HG02610 (cell line): ENCODE data around the gene CNOT1.
"Not testable (repeated sequence)": the region's sequence is repeated elsewhere in the genome, so short reads cannot be mapped to it uniquely, and the experiment has no call there.

Experiments
- ATAC-seq: cut with Tn5 transposase; IDR thresholded peaks from one replicate; pipeline ENCODE4 v1.9.1; 2021; ENCODE audit warnings: mild to moderate bottlenecking, moderate library complexity; ENCODE audit not compliant: unreplicated experiment

Gene CNOT1

DNA sequence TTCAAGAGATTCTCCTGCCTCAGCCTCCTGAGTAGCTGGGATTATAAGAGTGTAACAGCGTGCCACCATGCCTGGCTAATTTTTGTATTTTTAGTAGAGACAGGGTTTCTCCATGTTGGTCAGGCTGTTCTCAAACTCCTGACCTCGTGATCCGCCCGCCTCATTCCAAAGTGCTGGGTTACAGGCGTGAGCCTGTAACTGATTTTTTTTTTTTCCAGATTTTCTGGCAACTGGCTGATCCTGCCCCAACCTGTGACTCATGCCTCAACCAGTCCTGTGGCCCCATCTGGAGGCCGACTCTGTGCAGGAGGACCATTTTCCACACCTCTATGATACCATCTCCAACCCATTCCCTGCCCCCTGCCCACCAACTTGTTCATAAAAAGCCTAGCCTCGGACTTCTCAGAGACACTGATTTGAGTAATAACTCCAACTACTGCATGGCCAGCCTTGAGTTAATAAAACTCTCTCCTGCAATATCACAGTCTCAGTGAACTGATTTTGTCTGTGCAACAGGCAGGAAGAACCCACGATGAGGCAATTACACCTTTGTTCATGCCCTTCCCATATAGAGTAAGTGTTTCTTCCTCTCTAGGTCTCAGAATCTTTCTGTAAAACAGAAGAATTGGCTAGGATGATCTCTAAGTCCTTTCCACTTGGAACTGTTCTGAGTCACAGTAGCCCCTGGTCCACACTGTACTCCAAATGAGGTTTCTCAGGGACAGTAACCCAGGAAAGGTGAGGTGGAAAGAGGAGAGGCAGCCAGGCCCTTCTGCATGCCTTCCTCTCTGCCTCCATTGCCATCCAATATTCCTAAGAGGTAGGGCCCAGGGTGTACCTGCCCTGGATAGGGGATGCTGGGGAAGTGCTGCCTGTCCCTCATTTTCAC lies 8.8 kb upstream of the CNOT1 start:
- no peak for ATAC-seq

DNA sequence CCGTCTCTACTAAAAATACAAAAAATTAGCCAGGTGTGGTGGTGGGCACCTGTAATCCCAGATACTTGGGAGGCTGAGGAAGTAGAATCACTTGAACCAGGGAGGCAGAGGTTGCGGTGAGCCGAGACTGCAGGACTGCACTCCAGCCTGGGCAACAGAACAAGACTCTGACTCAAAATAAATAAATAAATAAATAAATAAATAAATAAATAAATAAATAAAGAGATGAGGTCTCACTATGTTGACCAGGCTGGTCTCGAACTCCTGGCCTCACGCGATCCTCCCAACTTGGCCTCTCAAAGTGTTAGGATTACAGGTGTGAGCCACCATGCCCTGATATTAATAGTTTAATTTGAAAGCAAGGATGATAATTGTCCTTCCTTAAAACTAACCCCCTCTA lies 7.4 kb upstream of the CNOT1 start:
- not testable (repeated sequence) for ATAC-seq

DNA sequence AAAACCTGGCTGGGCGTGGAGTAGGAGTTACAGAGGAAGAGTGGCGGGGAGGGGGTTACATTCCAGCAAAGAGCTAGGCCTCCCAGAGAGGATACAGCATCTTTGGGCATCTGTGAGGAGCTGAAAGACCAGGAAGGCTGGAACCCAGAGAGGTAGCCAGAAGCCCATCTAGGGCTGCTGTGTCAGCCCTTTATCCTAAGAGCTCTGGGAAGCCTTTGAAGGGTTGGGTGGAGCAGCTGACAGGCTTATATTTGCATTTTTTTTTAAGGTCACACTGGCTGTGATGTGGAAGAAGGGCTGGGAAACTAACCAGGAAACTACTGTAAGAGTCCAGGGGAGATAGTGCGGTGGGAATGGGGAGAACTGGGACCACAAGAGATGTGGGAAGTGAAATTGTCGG lies 6.8 kb upstream of the CNOT1 start:
- no peak for ATAC-seq

DNA sequence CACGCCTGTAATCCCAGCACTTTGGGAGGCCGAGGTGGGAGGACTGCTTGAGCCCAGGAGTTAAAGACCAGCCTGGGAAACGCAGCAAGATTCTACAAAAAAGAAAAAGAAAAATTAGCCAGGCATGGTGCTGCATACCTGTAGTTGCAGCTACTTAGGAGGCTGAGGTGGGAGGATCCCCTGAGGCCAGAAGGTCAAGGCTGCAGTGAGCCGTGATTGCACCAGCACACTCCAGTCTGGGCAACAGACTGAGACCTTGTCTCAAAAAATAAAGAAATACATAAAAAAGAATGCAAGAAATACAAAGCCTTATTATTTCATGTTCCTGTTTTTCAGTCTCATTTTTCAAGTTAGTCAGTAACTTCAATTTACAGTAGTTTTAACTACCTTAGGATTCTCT lies 5.9 kb upstream of the CNOT1 start:
- no peak for ATAC-seq

DNA sequence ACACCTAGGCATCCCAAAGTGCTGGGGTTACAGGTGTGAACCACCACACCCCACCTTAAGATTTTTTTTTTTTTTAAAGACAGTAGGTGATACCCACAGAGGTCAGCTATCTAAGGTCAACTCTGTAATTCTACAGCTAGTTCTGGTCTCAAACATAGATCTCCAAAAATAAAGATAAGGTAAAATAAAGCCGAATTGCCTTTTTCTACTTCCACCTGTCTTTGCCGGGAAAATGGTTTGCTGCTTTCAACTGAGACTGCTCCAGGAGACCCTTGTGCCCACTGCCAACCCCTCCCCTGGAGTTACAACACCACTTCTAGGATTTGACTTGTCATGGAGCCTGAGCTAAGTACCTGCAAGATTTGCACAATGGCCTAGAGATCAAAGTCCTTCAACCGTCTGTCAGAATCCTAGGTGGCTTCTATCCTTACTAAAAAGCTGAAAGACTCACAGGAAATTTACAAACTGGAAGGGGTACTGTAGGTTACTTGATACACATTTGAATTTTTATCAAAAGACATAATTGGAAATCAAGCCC lies 4.7 kb upstream of the CNOT1 start:
- ATAC-seq, result no peak

DNA sequence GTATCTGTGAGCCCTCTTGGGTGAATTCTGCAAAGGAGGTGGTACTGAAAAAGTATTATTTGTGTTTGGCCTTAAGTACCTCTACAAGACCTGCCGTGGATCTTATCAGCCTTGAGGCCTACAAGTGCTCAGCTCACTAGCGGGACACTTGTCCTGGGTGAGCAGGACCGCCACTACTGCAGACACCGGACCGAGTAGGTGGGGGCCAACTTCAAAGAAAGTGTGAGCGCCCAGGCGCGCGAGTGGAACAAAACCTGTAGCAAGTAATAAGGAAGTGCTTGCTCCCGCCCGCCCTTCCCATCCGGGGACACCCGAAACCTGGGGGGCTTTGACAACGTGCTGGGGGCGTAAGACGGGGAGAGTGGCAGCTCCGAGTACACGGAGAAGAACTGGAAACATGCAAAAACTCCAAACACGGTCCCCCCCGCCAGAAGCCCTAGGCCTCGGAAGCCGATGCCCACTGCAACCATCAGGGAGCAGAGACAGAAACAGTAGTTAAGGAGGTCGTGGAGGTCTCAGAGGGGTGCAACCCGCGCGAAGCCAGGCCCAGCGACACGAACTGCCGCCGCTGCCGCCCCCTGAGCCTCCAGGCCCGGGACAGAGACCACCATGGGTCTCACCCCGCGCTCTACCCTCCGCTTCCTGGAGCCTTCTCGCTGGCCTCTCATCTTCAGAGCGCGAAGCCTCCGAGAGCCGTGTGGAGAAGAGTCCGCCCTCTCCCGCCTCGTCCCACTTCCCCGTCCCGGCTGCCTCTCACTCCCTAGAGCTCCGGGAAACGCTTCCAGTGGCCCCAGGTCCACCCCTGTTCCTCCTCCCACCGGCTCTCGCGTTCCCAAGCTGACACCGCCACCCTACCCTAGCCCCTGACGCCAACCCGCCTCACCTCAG lies 537 bp downstream of the CNOT1 start:
- no peak for ATAC-seq

DNA sequence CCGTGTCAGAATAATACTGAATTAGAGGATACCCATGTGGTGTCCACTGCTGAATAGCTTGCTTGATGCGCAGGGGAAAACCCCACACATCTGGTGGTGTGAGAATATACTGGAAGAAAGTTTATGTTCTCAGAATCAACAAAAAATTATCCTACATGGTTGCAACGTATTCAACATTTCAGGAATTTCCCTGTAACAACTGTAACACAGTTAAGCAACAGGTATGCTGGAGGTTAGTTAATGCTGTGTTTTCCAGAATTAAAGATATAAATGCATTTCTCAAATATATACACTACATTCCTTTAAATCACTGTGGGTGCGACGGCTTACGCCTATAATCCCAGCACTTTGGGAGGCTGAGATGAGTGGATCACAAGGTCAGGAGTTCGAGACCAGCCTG lies 5.4 kb downstream of the CNOT1 start:
- ATAC-seq, result no peak

DNA sequence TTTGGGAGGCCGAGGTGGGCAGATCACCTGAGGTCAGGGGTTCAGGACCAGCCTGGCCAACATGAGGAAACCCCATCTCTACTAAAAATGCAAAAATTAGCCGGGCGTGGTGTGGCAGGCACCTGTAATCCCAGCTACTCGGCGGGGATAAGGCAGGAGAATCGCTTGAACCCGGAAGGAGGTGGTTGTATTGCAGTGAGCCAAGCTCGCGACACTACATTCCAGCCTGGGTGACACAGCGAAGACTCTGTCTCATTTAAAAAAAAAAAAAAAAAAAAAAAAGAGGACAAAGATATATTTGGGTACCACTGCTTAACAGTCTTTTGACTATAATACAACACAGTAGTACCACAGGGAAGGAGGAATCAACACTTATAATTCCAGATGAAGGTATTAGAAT lies 9.2 kb downstream of the CNOT1 start:
- ATAC-seq, result no peak

DNA sequence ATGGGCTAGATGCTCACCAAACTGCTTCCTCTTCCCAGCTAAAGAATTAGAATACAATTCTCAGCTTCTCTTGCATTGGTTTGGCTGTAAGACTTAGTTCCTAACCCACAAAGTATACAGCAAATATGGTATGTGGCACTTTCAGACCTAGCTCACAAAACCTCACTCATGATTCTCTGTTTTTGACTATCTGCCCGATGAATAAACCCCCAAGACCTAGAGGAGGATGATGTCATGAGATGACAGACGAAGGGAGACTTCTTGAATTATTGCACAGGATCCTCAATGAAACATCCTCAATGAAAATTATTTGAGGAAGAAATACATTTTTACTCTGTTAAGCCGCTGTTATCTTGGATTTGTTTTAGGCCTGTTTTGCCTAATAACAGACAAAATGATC lies 14.3 kb downstream of the CNOT1 start:
- ATAC-seq, result no peak

DNA sequence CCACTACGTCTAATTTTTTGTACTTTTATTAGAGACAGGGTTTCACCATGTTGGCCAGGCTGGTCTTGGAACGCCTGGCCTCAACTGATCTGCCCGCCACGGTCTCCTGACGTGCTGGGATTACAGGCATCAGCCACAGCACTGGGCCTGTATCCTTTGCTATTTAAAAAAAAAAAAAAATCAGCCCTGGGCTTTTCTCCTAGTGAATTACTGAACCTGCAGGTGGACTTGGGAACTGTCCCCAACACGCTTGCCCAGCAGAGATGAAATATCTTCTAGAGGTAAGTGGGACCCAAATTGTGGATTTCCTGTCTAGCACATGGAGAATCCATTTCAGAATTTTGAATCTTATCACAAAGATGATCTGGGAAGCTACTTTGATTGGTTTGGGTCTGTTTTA lies 14.8 kb downstream of the CNOT1 start:
- no peak for ATAC-seq

DNA sequence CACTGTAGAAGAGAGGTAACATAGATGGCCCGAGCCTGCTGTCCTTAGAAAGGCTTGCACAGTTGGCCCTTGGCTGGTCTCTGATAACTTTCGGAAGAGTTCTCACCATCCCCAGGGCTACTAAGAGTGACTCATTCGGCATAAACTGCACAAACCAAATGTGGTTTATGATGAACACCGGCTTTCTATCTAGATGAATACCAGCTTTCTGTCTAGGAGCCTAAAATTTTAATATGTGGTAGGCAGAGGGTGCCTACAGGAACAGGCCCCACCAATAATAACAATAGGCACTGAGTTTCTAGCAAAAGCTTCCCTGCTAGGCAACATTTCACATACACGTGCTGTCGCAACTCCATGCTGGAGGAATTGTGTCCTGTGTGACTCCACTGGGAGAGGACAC lies 15.4 kb downstream of the CNOT1 start:
- no peak for ATAC-seq

DNA sequence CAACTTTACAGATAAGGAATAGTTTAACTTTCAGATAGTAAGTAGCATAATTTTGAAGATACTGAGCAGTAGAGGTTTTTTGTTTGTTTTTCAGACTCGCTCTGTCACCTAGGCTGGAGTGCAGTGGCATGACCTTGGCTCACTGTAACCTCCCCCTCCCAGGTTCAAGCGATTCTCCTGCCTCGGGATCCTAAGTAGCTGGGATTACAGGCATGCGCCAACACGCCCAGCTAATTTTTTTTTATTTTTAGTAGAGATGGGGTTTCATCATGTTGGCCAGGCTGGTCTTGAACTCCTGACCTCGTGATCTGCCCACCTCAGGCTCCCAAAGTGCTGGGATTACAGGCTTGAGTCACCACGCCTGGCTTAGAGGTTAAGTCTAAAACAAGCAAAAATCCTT lies 16.7 kb downstream of the CNOT1 start:
- ATAC-seq, result not testable (repeated sequence)

DNA sequence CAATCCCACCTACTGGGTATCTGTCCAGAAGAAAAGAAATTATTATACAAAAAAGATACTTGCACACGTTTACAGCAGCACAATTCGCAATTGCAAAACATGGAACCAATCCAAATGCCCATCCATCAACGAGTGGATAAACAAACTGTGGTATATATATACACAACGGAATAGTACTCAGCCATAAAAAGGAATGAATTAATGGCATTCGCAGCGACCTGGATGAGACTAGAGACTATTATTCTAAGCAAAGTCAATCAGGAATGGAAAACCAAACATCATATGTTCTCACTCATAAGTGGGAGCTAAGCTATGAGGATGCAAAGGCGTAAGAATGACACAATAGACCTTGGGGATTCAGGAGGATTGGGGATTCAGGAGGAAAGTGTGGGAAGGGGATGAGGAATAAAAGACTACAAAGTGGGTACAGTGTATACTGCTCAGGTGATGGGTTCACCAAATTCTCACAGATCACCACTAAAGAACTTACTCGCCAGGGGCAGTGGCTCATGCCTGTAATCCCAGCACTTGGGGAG lies 21.0 kb downstream of the CNOT1 start:
- no peak for ATAC-seq

DNA sequence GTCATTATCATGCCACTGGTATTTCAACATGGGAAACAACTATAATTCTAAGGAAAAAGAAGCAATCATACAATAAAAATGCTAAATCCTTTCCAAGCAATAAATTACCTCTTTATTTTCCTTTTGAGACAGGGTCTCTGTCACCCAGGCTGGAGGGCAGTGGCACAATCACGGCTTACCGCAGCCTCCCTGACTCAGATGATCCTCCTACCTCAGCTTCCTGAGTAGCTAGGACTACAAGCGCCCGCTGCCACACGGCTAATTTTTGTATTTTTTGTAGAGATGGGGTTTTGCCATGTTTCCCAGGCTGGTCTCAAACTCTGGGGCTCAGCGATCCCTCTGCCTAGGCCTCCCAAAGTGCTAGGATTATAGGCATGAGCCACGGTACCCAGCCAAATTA lies 24.1 kb downstream of the CNOT1 start:
- no peak for ATAC-seq

DNA sequence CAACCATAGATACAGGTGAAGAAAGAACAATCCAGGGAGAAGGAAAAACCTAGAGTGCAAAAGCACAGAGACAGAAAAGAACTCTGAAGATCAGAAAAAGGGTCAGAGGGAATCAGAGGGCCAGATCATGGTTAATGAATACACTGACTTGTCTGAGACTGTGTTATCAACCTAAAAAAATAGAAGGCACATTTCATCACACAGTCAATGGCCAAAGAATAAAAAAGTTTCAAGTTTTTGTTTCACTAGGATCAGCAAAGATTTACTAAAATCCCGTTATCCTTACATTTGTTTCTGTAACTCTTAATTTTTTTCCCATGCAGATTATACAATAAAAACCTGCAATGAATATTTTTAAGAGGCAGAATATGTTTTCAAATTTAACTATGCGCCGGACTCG lies 38.5 kb downstream of the CNOT1 start:
- ATAC-seq, result no peak

DNA sequence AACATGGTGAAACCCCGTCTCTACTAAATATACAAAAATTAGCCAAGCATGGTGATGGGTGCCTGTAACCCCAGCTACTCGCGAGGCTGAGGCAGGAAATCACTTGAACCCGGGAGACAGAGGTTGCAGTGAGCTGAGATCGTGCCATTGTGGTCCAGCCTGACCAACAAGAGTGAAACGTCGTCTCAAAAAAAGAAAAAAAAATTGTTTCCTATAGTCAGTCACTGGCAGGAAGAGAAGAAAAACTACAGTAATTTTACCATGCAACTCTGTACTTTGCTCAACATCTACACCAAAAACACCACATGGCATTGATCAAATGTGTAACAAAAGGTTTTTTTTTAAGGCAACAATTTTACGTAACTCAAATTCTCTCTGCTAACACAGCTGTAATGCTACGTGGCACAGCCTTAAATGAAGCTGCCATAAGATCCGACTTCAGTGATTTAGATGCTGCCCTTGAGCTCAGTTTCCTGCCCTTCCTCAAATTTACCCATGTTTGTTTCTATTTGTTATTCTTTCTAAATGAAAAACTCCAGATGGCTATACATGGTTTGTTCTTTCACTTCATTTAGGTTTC lies 40.2 kb downstream of the CNOT1 start:
- ATAC-seq, result no peak

DNA sequence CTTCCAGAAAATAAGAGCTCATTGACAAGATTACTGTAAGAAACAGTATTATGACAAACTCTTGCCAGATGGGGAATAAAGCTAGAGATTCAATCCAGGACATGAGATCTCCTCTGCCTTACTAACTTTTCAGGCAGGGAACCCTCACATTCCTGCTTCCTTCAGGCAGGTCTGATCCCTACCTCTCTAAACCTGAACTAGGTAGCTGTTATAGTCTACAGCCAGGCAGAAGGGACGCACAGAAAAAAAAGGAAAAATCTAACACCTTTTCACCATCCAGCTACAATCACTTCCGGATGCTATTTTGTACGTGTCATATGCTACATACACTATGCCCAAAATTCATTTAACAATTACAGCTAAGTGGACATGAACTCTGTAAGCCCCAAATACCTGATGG lies 41.2 kb downstream of the CNOT1 start:
- ATAC-seq, result no peak

DNA sequence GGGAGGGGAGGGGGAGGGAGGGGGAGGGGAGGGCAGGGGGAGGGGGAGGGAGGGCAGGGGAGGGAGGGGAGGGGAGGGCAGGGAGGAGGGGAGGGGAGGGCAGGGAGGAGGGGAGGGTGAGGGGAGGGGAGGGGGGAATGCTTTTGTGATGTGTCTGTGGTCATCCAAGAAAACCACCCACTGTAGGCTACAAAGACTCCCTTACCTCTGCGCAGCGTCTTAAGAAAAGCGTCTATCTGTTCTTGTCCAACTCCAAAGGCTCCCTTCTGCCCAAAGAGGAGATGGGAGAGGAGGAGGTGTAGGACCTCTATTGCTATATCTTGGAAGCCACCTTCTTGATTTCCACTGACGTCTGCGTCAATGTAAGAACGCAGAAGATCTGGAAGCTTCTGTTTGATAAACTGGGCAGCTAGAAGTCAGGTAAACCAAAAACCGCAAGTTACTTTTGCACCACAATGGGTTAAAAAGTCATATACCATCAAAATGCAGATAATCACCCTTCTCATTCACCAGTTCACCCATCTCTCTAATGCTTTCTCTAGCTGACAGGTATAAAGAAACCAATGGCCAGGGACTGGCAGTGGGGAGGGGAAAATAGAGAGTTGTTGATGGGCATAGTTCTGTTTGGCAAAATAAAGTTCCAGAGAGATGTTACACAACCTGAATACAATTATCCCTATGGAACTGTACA lies 43.1 kb downstream of the CNOT1 start:
- no peak for ATAC-seq

DNA sequence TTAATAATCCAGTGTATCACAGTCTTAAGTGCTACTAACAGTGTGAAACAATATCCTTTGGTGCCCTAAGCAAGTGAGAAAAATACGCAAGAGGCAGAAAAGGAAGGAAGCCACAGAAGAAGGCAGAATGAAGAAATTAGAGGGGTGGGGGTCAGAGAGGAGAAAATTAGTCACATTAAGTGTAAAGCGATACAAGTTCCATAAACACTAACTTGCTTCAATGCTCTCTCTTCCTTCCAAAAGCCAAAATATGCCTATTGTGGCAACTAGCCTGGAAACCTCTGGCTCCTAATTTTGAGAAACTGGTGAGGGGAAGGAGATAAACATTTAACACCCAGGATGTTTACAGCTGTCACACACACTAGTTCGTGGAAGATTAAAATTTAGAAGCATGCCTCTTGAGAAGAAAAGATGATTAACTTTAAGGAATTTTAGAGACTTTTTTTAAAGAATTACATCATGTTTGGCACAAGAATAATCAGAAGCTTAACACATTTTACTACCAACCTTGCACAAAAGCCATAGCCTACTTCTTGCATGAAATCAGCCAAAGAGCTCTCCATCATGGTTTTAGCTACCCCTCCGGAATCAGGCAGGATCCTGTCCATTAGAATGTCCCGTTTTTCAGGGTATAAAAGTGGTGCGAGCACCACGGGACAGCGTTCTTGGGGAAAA lies 44.7 kb downstream of the CNOT1 start:
- ATAC-seq, result no peak
